Kidney (tissue), 14 donors: ENCODE measurements around the gene APOO. TPM values are rescaled to one million over a fixed set of nuclear protein-coding genes. Genes with fewer than 3 reads are reported as not detected.

Experiments
- DNase-seq, 5 donors: peaks; one replicate each; pipeline ENCODE4 v3.0.0-alpha.2; 2013 to 2020
- FAIRE-seq: peaks from 2 replicates; lab custom pipeline; 2012; peaks lifted over from hg19 to GRCh38; lab: Jason Lieb, UNC
- H3K27ac ChIP-seq, 2 donors: one replicate each; pipeline ENCODE4 v1.7.0; 2013; ENCODE audit warnings: low read depth in 2 of 2, low read length in 2 of 2, inconsistent platforms in 1 of 2
- H3K27me3 ChIP-seq: one replicate; pipeline ENCODE4 v1.7.1; 2013; ENCODE audit warnings: low read length, inconsistent platforms; ENCODE audit not compliant: control insufficient read depth, insufficient read depth
- H3K36me3 ChIP-seq, 3 donors: one replicate each; pipeline versions ENCODE4 v1.7.0 to v1.7.1; 2013; ENCODE audit warnings: low read length in 3 of 3, control low read depth in 1 of 3, inconsistent platforms in 1 of 3; ENCODE audit not compliant: insufficient read depth in 3 of 3, control insufficient read depth in 2 of 3
- H3K4me1 ChIP-seq, 3 donors: one replicate each; pipeline versions ENCODE4 v1.7.0 to v1.7.1; 2013; ENCODE audit warnings: low read length in 3 of 3, inconsistent platforms in 1 of 3, low read depth in 1 of 3; ENCODE audit not compliant: control insufficient read depth in 2 of 3, insufficient read depth in 2 of 3
- H3K4me3 ChIP-seq, 3 donors: one replicate each; pipeline versions ENCODE4 v1.7.0 to v1.8.1; 2013; ENCODE audit warnings: low read length in 3 of 3, control low read depth in 1 of 3, inconsistent platforms in 1 of 3
- H3K9ac ChIP-seq, 3 donors: one replicate each; pipeline versions ENCODE4 v1.7.0 to v1.7.1; 2013; ENCODE audit warnings: low read length in 3 of 3, control low read depth in 1 of 3, inconsistent platforms in 1 of 3
- H3K9me3 ChIP-seq, 3 donors: one replicate each; pipeline versions ENCODE4 v1.7.0 to v1.7.1; 2013; ENCODE audit warnings: low read length in 3 of 3, control low read depth in 1 of 3, inconsistent platforms in 1 of 3; ENCODE audit not compliant: control insufficient read depth in 2 of 3, insufficient read depth in 1 of 3
- intact Hi-C: fragments of 100-400 bp; cut with DNase I; formaldehyde crosslinking; loops from one replicate; pipeline ENCODE4 v1.11.1; 2022
- polyA plus RNA-seq: library from polyadenylated mRNA; stranded (reverse); fragments of 350-450 nt; fragmentation: Illumina TruSeq; extraction: RNeasy Lipid Tissue Mini Kit (QIAGEN cat#74804); gene quantifications from one replicate; pipeline ENCODE4 v1.2.3, GENCODE V29; 2014; ENCODE audit warnings: low read depth, low replicate concordance; ENCODE audit not compliant: insufficient read depth
- total RNA-seq: library from RNA; stranded (reverse); fragmentation: NEBNext Ultra II Directional; extraction: Animal tissue kit (Norgen Biotek cat#: 25700); gene quantifications from one replicate; pipeline ENCODE4 v1.2.1, GENCODE V29; 2021
- TF ChIP-seq, protein P1 (sequence below): IDR thresholded peaks from 3 replicates; pipeline ENCODE4 v1.5.1; 2012; ENCODE audit warnings: mild to moderate bottlenecking, moderate library complexity, borderline replicate concordance; ENCODE audit not compliant: insufficient read depth; ENCODE audit errors: extremely low read depth
- donor health status: control.
- donor health status: control.
- donor health status: control.
- donor health status: control.
- donor health status: control.
- donor health status: DM: yes; HTN: yes; CAD: no.
- donor health status: Normal renal cell carcinoma (clear cell type).

Gene APOO
- total and polyA plus RNA-seq, 2 donors from 2014 or later, result 30.4 to 110 TPM

DNA sequence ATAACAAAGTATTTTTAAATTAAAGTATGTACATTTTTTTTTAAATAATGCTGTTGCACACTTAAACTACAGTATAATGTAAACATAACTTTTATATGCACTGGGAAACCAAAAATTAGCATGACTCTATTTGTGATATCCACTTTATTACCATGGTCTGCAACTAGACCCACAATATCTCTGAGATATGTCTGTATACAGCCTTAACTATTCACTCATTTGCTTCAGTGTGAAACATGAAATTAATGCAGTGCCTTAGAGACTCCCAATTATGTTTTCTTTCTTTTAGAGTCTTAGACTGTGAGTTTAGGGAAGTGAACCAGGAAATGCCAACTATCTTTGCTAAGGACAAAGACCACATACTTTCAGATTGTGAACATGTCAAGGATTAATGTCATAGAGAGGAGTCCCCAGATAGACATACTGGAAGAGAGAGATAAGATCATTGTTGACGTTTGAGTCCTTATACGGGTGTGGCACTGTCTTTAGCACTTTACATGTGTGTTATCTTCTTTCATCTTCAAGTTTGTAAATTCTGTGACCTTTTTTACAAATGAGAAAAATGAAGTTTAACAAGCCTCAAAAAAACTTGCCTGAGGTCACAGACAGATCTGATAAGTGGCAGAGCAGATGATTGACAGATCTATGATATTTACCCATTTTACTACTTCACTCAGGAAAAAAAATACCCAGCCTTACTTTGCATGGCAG lies 23.3 kb upstream of the APOO start:
- intact Hi-C loops, result no loop called here
- Histone ChIP-seq H3K9me3 (no peaks in the 10 kb centered on the region), H3K27ac (no peak overlapping the region), H3K27me3 (no peaks in the 10 kb centered on the region), H3K36me3 (no peaks in the 10 kb centered on the region), H3K9ac (no peak overlapping the region), H3K4me3 (no peak overlapping the region), H3K4me1 (no peaks in the 10 kb centered on the region)
- DNase-seq (no peak), FAIRE-seq (no peak)
- TF ChIP-seq, protein P1, sequence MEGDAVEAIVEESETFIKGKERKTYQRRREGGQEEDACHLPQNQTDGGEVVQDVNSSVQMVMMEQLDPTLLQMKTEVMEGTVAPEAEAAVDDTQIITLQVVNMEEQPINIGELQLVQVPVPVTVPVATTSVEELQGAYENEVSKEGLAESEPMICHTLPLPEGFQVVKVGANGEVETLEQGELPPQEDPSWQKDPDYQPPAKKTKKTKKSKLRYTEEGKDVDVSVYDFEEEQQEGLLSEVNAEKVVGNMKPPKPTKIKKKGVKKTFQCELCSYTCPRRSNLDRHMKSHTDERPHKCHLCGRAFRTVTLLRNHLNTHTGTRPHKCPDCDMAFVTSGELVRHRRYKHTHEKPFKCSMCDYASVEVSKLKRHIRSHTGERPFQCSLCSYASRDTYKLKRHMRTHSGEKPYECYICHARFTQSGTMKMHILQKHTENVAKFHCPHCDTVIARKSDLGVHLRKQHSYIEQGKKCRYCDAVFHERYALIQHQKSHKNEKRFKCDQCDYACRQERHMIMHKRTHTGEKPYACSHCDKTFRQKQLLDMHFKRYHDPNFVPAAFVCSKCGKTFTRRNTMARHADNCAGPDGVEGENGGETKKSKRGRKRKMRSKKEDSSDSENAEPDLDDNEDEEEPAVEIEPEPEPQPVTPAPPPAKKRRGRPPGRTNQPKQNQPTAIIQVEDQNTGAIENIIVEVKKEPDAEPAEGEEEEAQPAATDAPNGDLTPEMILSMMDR, result no peak

- FAIRE-seq, result no peak
- Histone ChIP-seq H3K9me3 (no peaks in the 10 kb centered on the region), H3K36me3 (no peaks in the 10 kb centered on the region), H3K27ac (no peak overlapping the region), H3K4me3 (no peak overlapping the region), H3K9ac (no peak overlapping the region), H3K27me3 (peaks cover 3% of the 10 kb centered on the region), H3K4me1 (no peaks in the 10 kb centered on the region)
- no peak for DNase-seq
- TF ChIP-seq, protein P1, result no peak
- intact Hi-C loops, result no loop called here
Observed at GRCh38 chrX:23926015-23926414, 18.3 kb upstream of the APOO start.

- TF ChIP-seq, protein P1, result peak; percentile 15
- FAIRE-seq, result no peak
Observed at GRCh38 chrX:23919706-23920320, 12.1 kb upstream of the APOO start.

More at GRCh38 chrX:23919706-23920320, 12.1 kb upstream of the APOO start:
- H3K27me3 ChIP-seq, result peaks cover 3% of the 10 kb centered on the region
- H3K4me3 ChIP-seq, result no peak overlapping the region
- intact Hi-C loops, result no loop called here
- H3K27ac ChIP-seq, result no peak overlapping the region
- no peaks in the 10 kb centered on the region for H3K9me3 ChIP-seq
- no peaks in the 10 kb centered on the region for H3K4me1 ChIP-seq
- H3K9ac ChIP-seq, result no peak overlapping the region
- no peak for DNase-seq
- H3K36me3 ChIP-seq, result no peaks in the 10 kb centered on the region
